ENCODE measurements around the gene PRPF6.
"Not testable (repeated sequence)": the region's sequence is repeated elsewhere in the genome, so short reads cannot be mapped to it uniquely, and the experiment has no call there.

PRPF6 gene

GRCh38 chr20:63946986-63947637, 33.8 kb upstream of the PRPF6 start:
- no peak for DNase-seq

- DNase-seq = peak; percentile 46
These were observed 33.1 kb upstream of the PRPF6 start for GRCh38 chr20:63947638-63948456.

GRCh38 chr20:63950701-63951397, 30.1 kb upstream of the PRPF6 start:
- no peak for DNase-seq

- DNase-seq = no peak
These were observed 29.3 kb upstream of the PRPF6 start for GRCh38 chr20:63951398-63952209.

- no peak for DNase-seq
These were observed 28.8 kb upstream of the PRPF6 start for GRCh38 chr20:63952210-63952535.

GRCh38 chr20:63952769-63953168, 28.2 kb upstream of the PRPF6 start:
- no peak for DNase-seq

GRCh38 chr20:63953764-63954429, 27.0 kb upstream of the PRPF6 start:
- no peak for DNase-seq

GRCh38 chr20:63955281-63955826, 25.6 kb upstream of the PRPF6 start:
- DNase-seq = peak; percentile 60

- DNase-seq = peak; percentile 89
These were observed 24.9 kb upstream of the PRPF6 start, which contains the start of gene UCKL1 for GRCh38 chr20:63955827-63956663. Gene UCKL1 (minus strand): TSS chr20:63956416. CDS start chr20:63956372, 44 bp downstream.

GRCh38 chr20:63956664-63957003, 24.3 kb upstream of the PRPF6 start:
- DNase-seq = no peak

GRCh38 chr20:63957004-63957689, 23.8 kb upstream of the PRPF6 start:
- peak; percentile 70 for DNase-seq

GRCh38 chr20:63957690-63958441, 23.1 kb upstream of the PRPF6 start:
- no peak for DNase-seq

- no peak for DNase-seq
These were observed 22.5 kb upstream of the PRPF6 start for GRCh38 chr20:63958471-63958870.

GRCh38 chr20:63958964-63959698, 21.8 kb upstream of the PRPF6 start:
- no peak for DNase-seq

- no peak for DNase-seq
These were observed 21.2 kb upstream of the PRPF6 start for GRCh38 chr20:63959699-63960075.

- not testable (repeated sequence) for DNase-seq
These were observed 20.0 kb upstream of the PRPF6 start for GRCh38 chr20:63960654-63961621.

- DNase-seq = no peak
These were observed 19.1 kb upstream of the PRPF6 start for GRCh38 chr20:63961664-63962425.

Measured in activated T-cell treated with anti-CD3 and anti-CD28 coated beads, Interleukin-2, amount 50 U/mL, for 1 hour (primary cell).